ENCODE data around the gene CHRM4.
"Not testable (repeated sequence)": the region's sequence is repeated elsewhere in the genome, so short reads cannot be mapped to it uniquely, and the experiment has no call there.

The CHRM4 gene

GRCh38 chr11:46381048-46381818 lies 10.3 kb downstream of the CHRM4 start, which contains the start of gene MDK:
TSS of gene MDK (plus strand) at chr11:46381669. CDS start at chr11:46382058, 389 bp downstream.
- TF ChIP-seq CTCF (IDR thresholded peaks at IDR 0.05; ENCODE audit: insufficient read depth, low read length): no peak
- no peak for TF ChIP-seq SPI1 (IDR thresholded peaks at IDR 0.05; ENCODE audit: borderline replicate concordance, low read depth)
- TF ChIP-seq POLR2AphosphoS5 (IDR thresholded peaks at IDR 0.05; ENCODE audit: low read depth): peak; percentile 29
- no peak for TF ChIP-seq REST (IDR thresholded peaks at IDR 0.05; ENCODE audit: insufficient replicate concordance, low read depth)
- TF ChIP-seq GABPA (IDR thresholded peaks at IDR 0.05; ENCODE audit: low read depth): no peak
- no peak within 1 kb of the TSS for H3K27ac ChIP-seq (replicated peaks)
- H3K27me3 ChIP-seq (ENCODE audit: insufficient read depth, poor library complexity, severe bottlenecking): peaks cover 15% of the 10 kb centered on the region
- no peak for DNase-seq (ENCODE audit: low read depth in 1 of 2, low spot score in 1 of 2)
- peak within 1 kb of the TSS; percentile 36 for H3K4me3 ChIP-seq (replicated peaks; ENCODE audit: insufficient read depth, low read length)

- Histone ChIP-seq H3K27ac (replicated peaks) (no peak overlapping the region), H3K27me3 (ENCODE audit: insufficient read depth, poor library complexity, severe bottlenecking) (peaks cover 15% of the 10 kb centered on the region), H3K4me3 (replicated peaks; ENCODE audit: insufficient read depth, low read length) (peak overlapping the region; percentile 36)
- DNase-seq (ENCODE audit: low read depth in 1 of 2, low spot score in 1 of 2): peak in 1 of 2 experiments; percentile 36
- TF ChIP-seq REST (IDR thresholded peaks at IDR 0.05; ENCODE audit: insufficient replicate concordance, low read depth): no peak
- TF ChIP-seq POLR2AphosphoS5 (IDR thresholded peaks at IDR 0.05; ENCODE audit: low read depth): no peak; the same call in none of the 2 replicates
- TF ChIP-seq GABPA (IDR thresholded peaks at IDR 0.05; ENCODE audit: low read depth): no peak
- TF ChIP-seq CTCF (IDR thresholded peaks at IDR 0.05; ENCODE audit: insufficient read depth, low read length): no peak
- TF ChIP-seq SPI1 (IDR thresholded peaks at IDR 0.05; ENCODE audit: borderline replicate concordance, low read depth): no peak
Observed at GRCh38 chr11:46380340-46381047, 11.1 kb downstream of the CHRM4 start.

GRCh38 chr11:46379482-46380293 lies 11.9 kb downstream of the CHRM4 start:
- not testable (repeated sequence) for DNase-seq (ENCODE audit: low read depth in 1 of 2, low spot score in 1 of 2); H3K4me3 ChIP-seq (replicated peaks; ENCODE audit: insufficient read depth, low read length); H3K27ac ChIP-seq (replicated peaks)
- H3K27me3 ChIP-seq (ENCODE audit: insufficient read depth, poor library complexity, severe bottlenecking): peaks cover 15% of the 10 kb centered on the region
- peak; percentile 55; the same call in 1 of the 2 replicates for TF ChIP-seq POLR2AphosphoS5 (IDR thresholded peaks at IDR 0.05; ENCODE audit: low read depth)
